Cardiac septum (tissue), 1 donor: ENCODE results near the gene DPP9. TPM values are rescaled to one million over a fixed set of nuclear protein-coding genes. Genes with fewer than 3 reads are reported as not detected.
"Not testable (repeated sequence)": the region's sequence is repeated elsewhere in the genome, so short reads cannot be mapped to it uniquely, and the experiment has no call there.

ENCODE experiments used
- DNase-seq: peaks from one replicate; pipeline ENCODE4 v3.0.0-alpha.2; 2020; ENCODE audit warnings: low spot score
- intact Hi-C: fragments of 100-400 bp; cut with DNase I; formaldehyde crosslinking; loops from one replicate; pipeline ENCODE4 v1.14.0; 2022
- total RNA-seq: library from RNA; stranded (reverse); fragmentation: NEBNext Ultra II Directional; extraction: Animal tissue kit (Norgen Biotek cat#: 25700); gene quantifications from one replicate; pipeline ENCODE4 v1.2.1, GENCODE V29; 2021
- donor health status: DM: no; HTN: no; CAD: no.

Gene DPP9
- total RNA-seq, 1 donor from 2014 or later: 39.0 TPM

GRCh38 chr19:4742723-4743646 is 19.3 kb upstream of the DPP9 start:
- intact Hi-C loops: no loop called here
- DNase-seq: no peak

- DNase-seq: no peak
- intact Hi-C loops: no loop called here
Observed at GRCh38 chr19:4740092-4740491, 16.4 kb upstream of the DPP9 start.

- DNase-seq: no peak
- intact Hi-C loops: no loop called here
Observed at GRCh38 chr19:4738734-4739133, 15.1 kb upstream of the DPP9 start.

- no peak for DNase-seq
- intact Hi-C loops: no loop called here
Observed at GRCh38 chr19:4737955-4738600, 14.4 kb upstream of the DPP9 start.

- no peak for DNase-seq
- intact Hi-C loops: loop anchor here (1.0 kb wide), 1 partner anchor 70 kb away; no protein-coding TSS in a partner anchor
Observed at GRCh38 chr19:4733755-4734345, 10.2 kb upstream of the DPP9 start.

- no peak for DNase-seq
- intact Hi-C loops: loop anchor here (1.0 kb wide), 1 partner anchor 72 kb away; no protein-coding TSS in a partner anchor
Observed at GRCh38 chr19:4732680-4733114, 9.1 kb upstream of the DPP9 start.

GRCh38 chr19:4730740-4731171 is 7.1 kb upstream of the DPP9 start:
- DNase-seq: no peak
- intact Hi-C loops: no loop called here

- DNase-seq: no peak
- intact Hi-C loops: no loop called here
Observed at GRCh38 chr19:4728871-4729270, 5.2 kb upstream of the DPP9 start.

- intact Hi-C loops: no loop called here
- DNase-seq: no peak
Observed at GRCh38 chr19:4722671-4723594, 709 bp downstream of the DPP9 start.

GRCh38 chr19:4721196-4721595 is 2.4 kb downstream of the DPP9 start:
- intact Hi-C loops: no loop called here
- DNase-seq: no peak

GRCh38 chr19:4720037-4720700 is 3.5 kb downstream of the DPP9 start:
- DNase-seq: no peak
- intact Hi-C loops: no loop called here

GRCh38 chr19:4719499-4719866 is 4.2 kb downstream of the DPP9 start:
- intact Hi-C loops: no loop called here
- DNase-seq: no peak

GRCh38 chr19:4717966-4718701 is 5.5 kb downstream of the DPP9 start:
- DNase-seq: no peak
- intact Hi-C loops: no loop called here

- intact Hi-C loops: no loop called here
- no peak for DNase-seq
Observed at GRCh38 chr19:4717191-4717965, 6.3 kb downstream of the DPP9 start.

GRCh38 chr19:4715529-4716221 is 8.0 kb downstream of the DPP9 start:
- DNase-seq: no peak
- intact Hi-C loops: no loop called here

- DNase-seq, intact Hi-C loops: not testable (repeated sequence)
Observed at GRCh38 chr19:4715178-4715528, 8.5 kb downstream of the DPP9 start.

- intact Hi-C loops: no loop called here
- DNase-seq: no peak
Observed at GRCh38 chr19:4714016-4714415, 9.6 kb downstream of the DPP9 start.
